H9 (cell line): ENCODE measurements around the gene CPHXL2. TPM values are rescaled to one million over a fixed set of nuclear protein-coding genes. Genes with fewer than 3 reads are reported as not detected.

Experiments used
- DNase-seq: peaks from one replicate; pipeline ENCODE4 v3.0.0-alpha.2; 2017
- H2AFZ ChIP-seq: one replicate; pipeline ENCODE4 v1.6.1; 2013; ENCODE audit warnings: mild to moderate bottlenecking, low read length, control low read depth, moderate library complexity
- H2AK5ac ChIP-seq: 2 replicates; pipeline ENCODE4 v1.6.1; 2013; ENCODE audit warnings: low read length, control low read depth, mixed read lengths; ENCODE audit not compliant: insufficient read length
- H2BK120ac ChIP-seq: one replicate; pipeline ENCODE4 v1.6.1; 2013; ENCODE audit warnings: low read depth, mild to moderate bottlenecking, low read length, control low read depth, inconsistent platforms; ENCODE audit not compliant: poor library complexity, severe bottlenecking
- H2BK12ac ChIP-seq: 2 replicates; pipeline ENCODE4 v1.6.1; 2013; ENCODE audit warnings: low read length, control low read depth, mixed read lengths, low read depth; ENCODE audit not compliant: insufficient read length
- H2BK15ac ChIP-seq: 2 replicates; pipeline ENCODE4 v1.6.1; 2013; ENCODE audit warnings: low read depth, low read length, control low read depth
- H2BK20ac ChIP-seq: one replicate; pipeline ENCODE4 v1.6.1; 2013; ENCODE audit warnings: low read depth, mild to moderate bottlenecking, low read length, control low read depth, inconsistent platforms; ENCODE audit not compliant: poor library complexity, severe bottlenecking
- H2BK5ac ChIP-seq: 2 replicates; pipeline ENCODE4 v1.6.1; 2013; ENCODE audit warnings: low read length, control low read depth, mixed read lengths; ENCODE audit not compliant: insufficient read length
- H3K14ac ChIP-seq: 2 replicates; pipeline ENCODE4 v1.6.1; 2013; ENCODE audit warnings: low read length, control low read depth; ENCODE audit not compliant: insufficient read depth
- H3K18ac ChIP-seq: 2 replicates; pipeline ENCODE4 v1.6.1; 2013; ENCODE audit warnings: low read depth, mild to moderate bottlenecking, mixed read lengths, low read length, control low read depth; ENCODE audit not compliant: insufficient read length
- H3K23ac ChIP-seq: 2 replicates; pipeline ENCODE4 v1.6.1; 2013; ENCODE audit warnings: low read length, control low read depth, mixed read lengths, low read depth; ENCODE audit not compliant: insufficient read length
- H3K23me2 ChIP-seq: 2 replicates; pipeline ENCODE4 v1.6.1; 2013; ENCODE audit warnings: low read depth, mild to moderate bottlenecking, mixed read lengths, low read length, control low read depth; ENCODE audit not compliant: insufficient read length, poor library complexity, severe bottlenecking
- H3K27ac ChIP-seq: 2 replicates; pipeline ENCODE4 v1.5.1; 2013; ENCODE audit warnings: low read length, control low read depth, mixed read lengths, low read depth; ENCODE audit not compliant: insufficient read length
- H3K27me3 ChIP-seq: 2 replicates; pipeline ENCODE4 v1.6.1; 2013; ENCODE audit warnings: low read length, control low read depth, inconsistent platforms; ENCODE audit not compliant: insufficient read depth
- H3K4ac ChIP-seq: 2 replicates; pipeline ENCODE4 v1.6.1; 2013; ENCODE audit warnings: low read depth, mild to moderate bottlenecking, control low read depth, inconsistent platforms, low read length, moderate library complexity
- H3K4me1 ChIP-seq: 2 replicates; pipeline ENCODE4 v1.6.1; 2013; ENCODE audit warnings: low read length, control low read depth, inconsistent platforms; ENCODE audit not compliant: insufficient read depth
- H3K4me2 ChIP-seq: 2 replicates; pipeline ENCODE4 v1.6.1; 2013; ENCODE audit warnings: low read length, control low read depth, mixed read lengths; ENCODE audit not compliant: insufficient read length, insufficient read depth
- H3K56ac ChIP-seq: 2 replicates; pipeline ENCODE4 v1.6.1; 2013; ENCODE audit warnings: low read depth, mild to moderate bottlenecking, mixed read lengths, low read length, control low read depth; ENCODE audit not compliant: insufficient read length
- H3K79me1 ChIP-seq: 2 replicates; pipeline ENCODE4 v1.6.1; 2013; ENCODE audit warnings: low read depth, mild to moderate bottlenecking, moderate library complexity, low read length, control low read depth, inconsistent platforms; ENCODE audit not compliant: insufficient read depth, poor library complexity, severe bottlenecking
- H3K79me2 ChIP-seq: 2 replicates; pipeline ENCODE4 v1.6.1; 2013; ENCODE audit warnings: low read length, control low read depth, inconsistent platforms; ENCODE audit not compliant: insufficient read depth
- H3K9ac ChIP-seq: 2 replicates; pipeline ENCODE4 v1.6.1; 2013; ENCODE audit warnings: low read length, control low read depth, mixed read lengths; ENCODE audit not compliant: insufficient read length; ENCODE audit errors: extremely low read depth
- H3K9me3 ChIP-seq: one replicate; pipeline ENCODE4 v1.6.1; 2013; ENCODE audit warnings: low read depth, low read length, inconsistent platforms; ENCODE audit not compliant: control insufficient read depth
- H3T11ph ChIP-seq: one replicate; pipeline ENCODE4 v1.6.1; 2013; ENCODE audit warnings: mild to moderate bottlenecking, low read length, control low read depth, inconsistent platforms
- H4K20me1 ChIP-seq: one replicate; pipeline ENCODE4 v1.6.1; 2013; ENCODE audit not compliant: control insufficient read depth, insufficient read length, insufficient read depth
- H4K5ac ChIP-seq: 2 replicates; pipeline ENCODE4 v1.6.1; 2013; ENCODE audit warnings: low read depth, mild to moderate bottlenecking, mixed read lengths, low read length, control low read depth; ENCODE audit not compliant: insufficient read length
- H4K8ac ChIP-seq: replicated peaks from 2 replicates; pipeline ENCODE4 v1.6.1; 2013; ENCODE audit warnings: low read length, control low read depth, mixed read lengths, low read depth; ENCODE audit not compliant: insufficient read length
- H4K91ac ChIP-seq: 2 replicates; pipeline ENCODE4 v1.6.1; 2013; ENCODE audit warnings: low read depth, mild to moderate bottlenecking, moderate library complexity, mixed read lengths, low read length, control low read depth; ENCODE audit not compliant: insufficient read length
- H3K27ac Mint-ChIP-seq, 3 experiments: 2 replicates in 2 of 3; 3 replicates in 1 of 3; pipeline ENCODE4 v1.8.0; 2020 to 2021; ENCODE audit warnings: mixed read lengths in 3 of 3, mild to moderate bottlenecking in 1 of 3, moderate library complexity in 1 of 3
- H3K27me3 Mint-ChIP-seq: 2 replicates; pipeline ENCODE4 v1.8.0; 2021; ENCODE audit warnings: low read depth, mild to moderate bottlenecking, moderate library complexity, mixed read lengths
- H3K36me3 Mint-ChIP-seq, 3 experiments: 2 replicates in 2 of 3; 3 replicates in 1 of 3; pipeline ENCODE4 v1.8.0; 2020 to 2021; ENCODE audit warnings: low read depth in 3 of 3, mixed read lengths in 3 of 3; ENCODE audit not compliant: insufficient read depth in 1 of 3
- H3K4me1 Mint-ChIP-seq, 2 experiments: 2 replicates each; pipeline ENCODE4 v1.8.0; 2020; ENCODE audit warnings: mixed read lengths in 2 of 2
- H3K4me3 Mint-ChIP-seq, 2 experiments: 2 replicates in 1 of 2; 3 replicates in 1 of 2; pipeline ENCODE4 v1.8.0; 2020 to 2021; ENCODE audit warnings: mild to moderate bottlenecking in 2 of 2, mixed read lengths in 2 of 2, moderate library complexity in 1 of 2
- H3K9me3 Mint-ChIP-seq, 2 experiments: 2 replicates in 1 of 2; 3 replicates in 1 of 2; pipeline ENCODE4 v1.8.0; 2020; ENCODE audit warnings: mild to moderate bottlenecking in 2 of 2, mixed read lengths in 2 of 2, moderate library complexity in 1 of 2
- CTCF ChIP-seq: fragments of 200-600 bp; sonication (generic); conservative IDR thresholded peaks from 3 replicates; pipeline ENCODE4 v1.8.0; 2021; ENCODE audit warnings: antibody characterized with exemption, mild to moderate bottlenecking
- WGBS: extraction: QIAGEN DNeasy Blood & Tissue Kit; methylation state at CpG from one replicate; pipeline ENCODE4 v1.1.7; 2013; ENCODE audit warnings: missing lambda C conversion rate, low lambda C conversion rate, mixed read lengths; ENCODE audit not compliant: insufficient read length; ENCODE audit errors: extremely low coverage; 5-methylcytosine and 5-hydroxymethylcytosine counted together
- total RNA-seq: library from RNA; stranded (reverse); gene quantifications from 2 replicates; pipeline ENCODE4 v1.2.1, GENCODE V29; 2021

The CPHXL2 gene
- total RNA-seq, 1 experiment from 2014 or later, result not detected

- H3K4me2 ChIP-seq, result no peak overlapping the region
- H3K27ac ChIP-seq, result no peak overlapping the region
- H3K79me1 ChIP-seq, result no peaks in the 10 kb centered on the region
- H2AFZ ChIP-seq, result no peak overlapping the region
- no peak overlapping the region for H3K9ac ChIP-seq
- H2BK20ac ChIP-seq, result no peak overlapping the region
- no peak overlapping the region for H3K56ac ChIP-seq
- Mint-ChIP-seq H3K9me3 (no peaks in the 10 kb centered on the region), H3K27ac (no peak overlapping the region), H3K4me1 (no peaks in the 10 kb centered on the region), H3K27me3 (peaks cover 1% of the 10 kb centered on the region; the same call in 1 of the 2 replicates), H3K4me3 (no peak overlapping the region), H3K36me3 (peaks cover 55 to 95% (median 84%) of the 10 kb centered on the region in 3 experiments)
- H2BK5ac ChIP-seq, result no peak overlapping the region
- H4K91ac ChIP-seq, result no peak overlapping the region
- no peaks in the 10 kb centered on the region for H3K79me2 ChIP-seq
- no peak overlapping the region for H4K8ac ChIP-seq
- H3K4ac ChIP-seq, result no peak overlapping the region
- H3K27me3 ChIP-seq, result no peaks in the 10 kb centered on the region
- H2BK15ac ChIP-seq, result no peak overlapping the region
- H3K4me1 ChIP-seq, result no peaks in the 10 kb centered on the region
- no peak overlapping the region for H3K18ac ChIP-seq
- no CpG with 5 or more reads among the region's 3 CpGs for WGBS
- H2BK120ac ChIP-seq, result no peak overlapping the region
- no peak overlapping the region for H2AK5ac ChIP-seq
- no peak overlapping the region for H3K23ac ChIP-seq
- no peak overlapping the region for H3K14ac ChIP-seq
- no peak overlapping the region for H4K5ac ChIP-seq
- no peak overlapping the region for H2BK12ac ChIP-seq
- no peak for TF ChIP-seq CTCF
- no peak for DNase-seq
- no peaks in the 10 kb centered on the region for H4K20me1 ChIP-seq
- no peak overlapping the region for H3T11ph ChIP-seq
- no peaks in the 10 kb centered on the region for H3K9me3 ChIP-seq
- no peaks in the 10 kb centered on the region for H3K23me2 ChIP-seq
Observed at GRCh38 chr16:75630052-75630451, 46.8 kb downstream of the CPHXL2 start.
